ENCODE measurements around the gene RIN1.
A peak's percentile ranks its signal among the peaks of the same experiment; 100 is the strongest.

Gene RIN1

DNA sequence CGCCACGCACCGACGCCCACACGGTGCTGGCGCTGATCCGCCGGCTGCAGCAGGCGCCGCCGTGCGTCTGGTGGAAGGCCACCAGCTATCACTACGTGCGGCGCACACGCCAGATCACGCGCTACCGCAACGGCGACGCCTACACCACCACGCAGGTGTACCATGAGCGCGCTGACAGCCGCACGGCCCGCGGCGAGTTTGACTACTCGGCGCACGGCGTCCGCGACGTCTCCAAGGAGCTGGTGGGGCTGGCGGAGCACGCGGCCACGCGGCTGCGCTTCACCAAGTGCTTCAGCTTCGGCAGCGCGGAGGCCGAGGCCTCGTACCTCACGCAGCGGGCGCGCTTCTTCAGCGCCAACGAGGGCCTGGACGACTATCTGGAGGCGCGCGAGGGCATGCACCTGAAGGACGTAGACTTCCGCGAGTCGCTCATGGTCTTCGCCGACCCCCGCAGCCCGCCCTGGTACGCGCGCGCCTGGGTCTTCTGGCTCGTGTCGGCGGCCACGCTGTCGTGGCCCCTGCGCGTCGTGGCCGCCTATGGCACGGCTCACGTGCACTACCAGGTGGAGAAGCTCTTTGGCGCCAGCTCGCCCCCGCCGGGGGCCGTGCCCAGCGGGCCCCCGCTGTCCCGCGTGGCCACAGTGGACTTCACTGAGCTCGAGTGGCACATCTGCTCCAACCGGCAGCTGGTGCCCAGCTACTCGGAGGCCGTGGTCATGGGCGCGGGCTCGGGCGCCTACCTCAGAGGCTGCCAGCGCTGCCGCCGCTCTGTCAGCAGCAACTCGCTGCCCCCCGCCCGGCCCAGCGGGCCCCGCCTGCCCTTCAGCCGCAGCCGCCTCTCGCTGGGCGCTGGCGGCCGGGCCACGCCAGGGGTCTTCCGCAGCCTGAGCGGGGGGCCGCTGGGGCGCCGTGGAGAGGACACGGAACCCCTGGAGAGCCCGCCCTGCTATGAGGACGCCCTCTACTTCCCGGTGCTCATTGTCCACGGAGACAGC is 41.3 kb downstream of the RIN1 start:
- no peaks in the 10 kb centered on the region for H3K36me3 ChIP-seq (replicated peaks in 1 of 2; ENCODE audit: control insufficient read depth in 2 of 2, insufficient read depth in 2 of 2, low read length in 2 of 2)
- H3K14ac ChIP-seq (ENCODE audit: low read length): peak overlapping the region; percentile 71
- H3K4me1 ChIP-seq (ENCODE audit: control insufficient read depth in 2 of 2, insufficient read depth in 1 of 2, low read depth in 1 of 2, low read length in 2 of 2): peaks cover 2 to 8% of the 10 kb centered on the region in 2 donors
- peak overlapping the region; percentile 75 for H2BK15ac ChIP-seq (ENCODE audit: low read length)
- H2BK5ac ChIP-seq (ENCODE audit: low read length): no peak overlapping the region
- H4K91ac ChIP-seq (ENCODE audit: low read depth, low read length, poor library complexity): no peak overlapping the region
- DNase-seq (ENCODE audit: low spot score): no peak
- H3K9me3 ChIP-seq (replicated peaks in 1 of 2; ENCODE audit: control insufficient read depth in 2 of 2, insufficient read depth in 1 of 2, low read depth in 1 of 2, low read length in 2 of 2): peaks cover 0 to 5% of the 10 kb centered on the region in 2 donors
- no peak overlapping the region for H2AK5ac ChIP-seq (ENCODE audit: low read depth, low read length)
- H3K79me1 ChIP-seq (ENCODE audit: low read depth, low read length): peaks cover 6% of the 10 kb centered on the region
- no peak overlapping the region for H3K4me2 ChIP-seq (ENCODE audit: insufficient read depth, low read length, poor library complexity, severe bottlenecking)
- H3K23ac ChIP-seq (ENCODE audit: low read depth, low read length, poor library complexity): peak overlapping the region; percentile 85
- H3K18ac ChIP-seq (ENCODE audit: low read length): no peak overlapping the region
- no peak overlapping the region for H4K8ac ChIP-seq (ENCODE audit: low read depth, low read length)
- no CpG with 5 or more reads among the region's 123 CpGs for WGBS, 2 donors (ENCODE audit: extremely low coverage in 2 of 2, insufficient read length in 2 of 2, insufficient replicate concordance in 1 of 2)
- H3K4me3 ChIP-seq (ENCODE audit: low read length in 2 of 2): no peak overlapping the region
- peaks cover 19 to 80% (median 40%) of the 10 kb centered on the region in 3 experiments for H3K27me3 ChIP-seq (ENCODE audit: control insufficient read depth in 3 of 3, insufficient read depth in 3 of 3, low read depth in 1 of 3, low read length in 3 of 3)
- H3K9ac ChIP-seq (ENCODE audit: low read depth, low read length, poor library complexity): no peak overlapping the region
- H3K4ac ChIP-seq (ENCODE audit: low read length): peak overlapping the region; percentile 53
- no peak overlapping the region for H3K27ac ChIP-seq (replicated peaks; ENCODE audit: low read length)
- no peak overlapping the region for H2BK12ac ChIP-seq (ENCODE audit: low read length)
- no peak overlapping the region for H2BK120ac ChIP-seq (ENCODE audit: low read depth, low read length)
- no peak overlapping the region for H2AFZ ChIP-seq (ENCODE audit: low read length)

DNA sequence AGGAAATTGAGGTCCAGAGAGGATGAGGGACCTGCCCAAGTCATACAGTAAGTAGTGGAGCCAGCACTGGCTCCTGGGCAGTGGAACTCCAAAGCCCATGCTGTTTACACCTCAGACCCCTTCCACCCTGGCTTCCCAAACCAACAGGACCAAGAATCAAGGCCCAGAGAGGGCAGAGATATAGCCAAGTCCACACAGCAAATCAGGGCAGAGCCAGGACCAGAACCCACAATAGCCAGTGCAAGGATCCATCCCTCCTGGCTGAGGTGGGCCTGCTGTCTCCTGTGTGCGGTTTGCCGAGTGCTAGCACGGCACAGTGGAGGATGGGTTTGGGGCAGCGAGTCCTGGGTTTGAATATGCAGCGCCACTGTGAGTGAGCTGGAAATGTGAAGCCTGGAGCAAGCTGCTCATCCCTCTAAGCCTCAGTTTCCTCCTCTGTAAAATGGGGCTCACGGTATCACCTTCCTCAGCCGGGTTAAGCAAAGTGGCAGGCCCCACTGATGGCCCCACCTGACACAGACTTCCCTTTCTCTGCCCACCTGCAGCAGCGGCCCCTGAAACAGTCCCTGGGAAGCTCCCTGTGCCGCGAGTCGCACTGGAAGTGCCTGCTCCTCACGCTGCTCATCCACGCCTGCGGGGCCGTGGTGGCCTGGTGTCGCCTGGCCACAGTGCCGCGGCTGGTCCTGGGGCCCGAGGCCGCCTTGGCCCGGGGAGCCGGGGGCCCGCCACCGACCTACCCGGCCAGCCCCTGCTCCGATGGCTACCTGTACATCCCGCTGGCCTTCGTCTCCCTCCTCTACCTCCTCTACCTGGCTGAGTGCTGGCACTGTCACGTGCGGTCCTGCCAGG is 42.2 kb downstream of the RIN1 start:
- Histone ChIP-seq H3K9me3 (replicated peaks in 1 of 2; ENCODE audit: control insufficient read depth in 2 of 2, insufficient read depth in 1 of 2, low read depth in 1 of 2, low read length in 2 of 2) (peaks cover 0 to 5% of the 10 kb centered on the region in 2 donors), H3K14ac (ENCODE audit: low read length) (peak overlapping the region; percentile 71), H3K23ac (ENCODE audit: low read depth, low read length, poor library complexity) (peak overlapping the region; percentile 85), H3K9ac (ENCODE audit: low read depth, low read length, poor library complexity) (no peak overlapping the region), H3K18ac (ENCODE audit: low read length) (peak overlapping the region; percentile 28), H3K36me3 (replicated peaks in 1 of 2; ENCODE audit: control insufficient read depth in 2 of 2, insufficient read depth in 2 of 2, low read length in 2 of 2) (no peaks in the 10 kb centered on the region), H3K4me1 (ENCODE audit: control insufficient read depth in 2 of 2, insufficient read depth in 1 of 2, low read depth in 1 of 2, low read length in 2 of 2) (peaks cover 5 to 10% of the 10 kb centered on the region in 2 donors), H2BK120ac (ENCODE audit: low read depth, low read length) (no peak overlapping the region), H3K27ac (replicated peaks; ENCODE audit: low read length) (no peak overlapping the region), H4K8ac (ENCODE audit: low read depth, low read length) (no peak overlapping the region), H4K91ac (ENCODE audit: low read depth, low read length, poor library complexity) (no peak overlapping the region), H3K27me3 (ENCODE audit: control insufficient read depth in 3 of 3, insufficient read depth in 3 of 3, low read depth in 1 of 3, low read length in 3 of 3) (peaks cover 19 to 76% (median 40%) of the 10 kb centered on the region in 3 experiments), H3K4me3 (ENCODE audit: low read length in 2 of 2) (no peak overlapping the region), H2BK15ac (ENCODE audit: low read length) (no peak overlapping the region), H3K79me1 (ENCODE audit: low read depth, low read length) (peaks cover 6% of the 10 kb centered on the region), H3K4me2 (ENCODE audit: insufficient read depth, low read length, poor library complexity, severe bottlenecking) (no peak overlapping the region), H3K4ac (ENCODE audit: low read length) (no peak overlapping the region), H2BK12ac (ENCODE audit: low read length) (no peak overlapping the region), H2AK5ac (ENCODE audit: low read depth, low read length) (no peak overlapping the region), H2BK5ac (ENCODE audit: low read length) (no peak overlapping the region), H2AFZ (ENCODE audit: low read length) (no peak overlapping the region)
- no peak for DNase-seq (ENCODE audit: low spot score)
- no CpG with 5 or more reads among the region's 30 CpGs for WGBS, 2 donors (ENCODE audit: extremely low coverage in 2 of 2, insufficient read length in 2 of 2, insufficient replicate concordance in 1 of 2)

DNA sequence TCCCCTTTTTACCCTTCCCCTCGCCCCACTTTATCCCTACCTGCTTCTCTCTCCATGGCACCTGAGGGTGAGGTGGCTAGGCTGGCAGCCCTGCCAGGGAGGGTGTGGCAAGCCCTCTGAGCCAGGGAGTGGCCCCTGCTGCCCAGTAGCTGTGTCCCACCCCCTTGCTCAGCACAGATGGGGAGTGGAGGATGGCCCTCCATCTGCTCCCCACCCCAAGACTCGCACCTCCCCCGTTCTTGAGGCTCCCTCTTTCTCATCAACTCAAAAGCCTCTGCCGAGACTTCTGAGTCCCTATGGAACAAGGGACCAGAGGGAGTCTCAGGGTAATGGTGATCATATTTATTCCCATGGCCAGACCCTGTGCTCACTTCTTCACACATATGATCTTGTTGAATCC is 42.9 kb downstream of the RIN1 start:
- H3K27me3 ChIP-seq (ENCODE audit: control insufficient read depth in 3 of 3, insufficient read depth in 3 of 3, low read depth in 1 of 3, low read length in 3 of 3): peaks cover 19 to 73% (median 40%) of the 10 kb centered on the region in 3 experiments

More for the DNA sequence above, 42.9 kb downstream of the RIN1 start:
- no CpG with 5 or more reads among the region's 4 CpGs for WGBS, 2 donors (ENCODE audit: extremely low coverage in 2 of 2, insufficient read length in 2 of 2, insufficient replicate concordance in 1 of 2)
- no peak overlapping the region for H3K4ac ChIP-seq (ENCODE audit: low read length)
- no peak overlapping the region for H2AFZ ChIP-seq (ENCODE audit: low read length)
- no peak overlapping the region for H3K9ac ChIP-seq (ENCODE audit: low read depth, low read length, poor library complexity)
- H3K4me3 ChIP-seq (ENCODE audit: low read length in 2 of 2): no peak overlapping the region
- H3K4me1 ChIP-seq (ENCODE audit: control insufficient read depth in 2 of 2, insufficient read depth in 1 of 2, low read depth in 1 of 2, low read length in 2 of 2): peaks cover 5 to 10% of the 10 kb centered on the region in 2 donors
- H3K4me2 ChIP-seq (ENCODE audit: insufficient read depth, low read length, poor library complexity, severe bottlenecking): no peak overlapping the region
- H4K8ac ChIP-seq (ENCODE audit: low read depth, low read length): no peak overlapping the region
- H2BK12ac ChIP-seq (ENCODE audit: low read length): no peak overlapping the region
- H4K91ac ChIP-seq (ENCODE audit: low read depth, low read length, poor library complexity): no peak overlapping the region
- H3K9me3 ChIP-seq (replicated peaks in 1 of 2; ENCODE audit: control insufficient read depth in 2 of 2, insufficient read depth in 1 of 2, low read depth in 1 of 2, low read length in 2 of 2): peaks cover 0 to 5% of the 10 kb centered on the region in 2 donors
- no peak for DNase-seq (ENCODE audit: low spot score)
- H2BK5ac ChIP-seq (ENCODE audit: low read length): no peak overlapping the region
- H3K79me1 ChIP-seq (ENCODE audit: low read depth, low read length): peaks cover 8% of the 10 kb centered on the region
- H3K18ac ChIP-seq (ENCODE audit: low read length): no peak overlapping the region
- H3K36me3 ChIP-seq (replicated peaks in 1 of 2; ENCODE audit: control insufficient read depth in 2 of 2, insufficient read depth in 2 of 2, low read length in 2 of 2): no peaks in the 10 kb centered on the region
- no peak overlapping the region for H3K27ac ChIP-seq (replicated peaks; ENCODE audit: low read length)
- H3K23ac ChIP-seq (ENCODE audit: low read depth, low read length, poor library complexity): no peak overlapping the region
- H2AK5ac ChIP-seq (ENCODE audit: low read depth, low read length): no peak overlapping the region
- no peak overlapping the region for H3K14ac ChIP-seq (ENCODE audit: low read length)
- no peak overlapping the region for H2BK120ac ChIP-seq (ENCODE audit: low read depth, low read length)
- H2BK15ac ChIP-seq (ENCODE audit: low read length): no peak overlapping the region

Data from neuronal stem cell (in vitro differentiated cells).